HG03159 (cell line): ENCODE data around the gene BLCAP.

Experiments
- ATAC-seq: cut with Tn5 transposase; IDR thresholded peaks from one replicate; pipeline ENCODE4 v1.9.1; 2021; ENCODE audit warnings: mild to moderate bottlenecking, moderate library complexity; ENCODE audit not compliant: unreplicated experiment

The BLCAP gene

DNA sequence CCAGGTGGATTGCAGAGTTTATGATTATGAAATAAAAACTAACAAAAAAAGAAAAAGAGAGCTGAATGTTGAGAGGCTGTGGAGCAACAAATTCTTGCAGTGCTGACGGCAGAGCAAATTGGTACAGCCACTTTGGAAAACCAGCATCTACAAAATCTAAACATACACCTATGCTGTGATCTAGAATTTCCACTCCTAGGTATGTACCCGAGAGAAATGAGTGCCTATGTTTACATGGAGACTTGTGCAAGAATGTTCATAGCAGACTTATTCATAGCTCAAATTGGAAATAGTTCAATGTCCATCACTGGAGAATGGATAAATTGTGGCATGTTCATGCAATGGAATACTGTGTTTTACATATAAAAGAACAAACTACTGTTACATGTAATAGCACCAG lies 3.0 kb upstream of the BLCAP start:
- no peak for ATAC-seq

DNA sequence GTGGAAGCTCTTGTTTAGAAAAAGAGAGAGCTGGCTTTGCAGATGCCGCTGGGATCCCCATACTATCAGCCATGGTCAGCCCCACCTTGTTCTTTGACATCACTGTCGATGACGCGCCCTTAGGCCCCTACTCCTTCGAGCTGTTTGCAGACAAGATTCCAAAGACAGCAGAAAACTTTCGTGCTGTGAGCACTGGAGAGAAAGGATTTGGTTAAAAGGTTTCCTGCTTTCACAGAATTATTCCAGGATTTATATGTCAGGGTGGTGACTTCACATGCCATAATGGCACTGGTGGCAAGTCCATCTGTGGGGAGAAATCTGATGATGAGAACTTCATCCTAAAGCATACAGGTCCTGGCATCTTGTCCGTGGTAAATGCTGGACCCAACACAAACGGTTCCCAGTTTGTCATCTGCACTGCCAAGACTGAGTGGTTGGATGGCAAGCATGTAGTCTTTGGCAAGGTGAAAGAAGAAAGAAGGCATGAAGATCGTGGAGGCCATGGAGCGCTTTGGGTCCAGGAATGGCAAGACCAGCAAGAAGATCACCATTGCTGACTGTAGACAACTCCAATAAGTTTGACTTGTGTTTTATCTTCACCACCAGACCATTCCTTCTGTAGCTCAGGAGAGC lies 2.4 kb upstream of the BLCAP start:
- ATAC-seq = no peak

DNA sequence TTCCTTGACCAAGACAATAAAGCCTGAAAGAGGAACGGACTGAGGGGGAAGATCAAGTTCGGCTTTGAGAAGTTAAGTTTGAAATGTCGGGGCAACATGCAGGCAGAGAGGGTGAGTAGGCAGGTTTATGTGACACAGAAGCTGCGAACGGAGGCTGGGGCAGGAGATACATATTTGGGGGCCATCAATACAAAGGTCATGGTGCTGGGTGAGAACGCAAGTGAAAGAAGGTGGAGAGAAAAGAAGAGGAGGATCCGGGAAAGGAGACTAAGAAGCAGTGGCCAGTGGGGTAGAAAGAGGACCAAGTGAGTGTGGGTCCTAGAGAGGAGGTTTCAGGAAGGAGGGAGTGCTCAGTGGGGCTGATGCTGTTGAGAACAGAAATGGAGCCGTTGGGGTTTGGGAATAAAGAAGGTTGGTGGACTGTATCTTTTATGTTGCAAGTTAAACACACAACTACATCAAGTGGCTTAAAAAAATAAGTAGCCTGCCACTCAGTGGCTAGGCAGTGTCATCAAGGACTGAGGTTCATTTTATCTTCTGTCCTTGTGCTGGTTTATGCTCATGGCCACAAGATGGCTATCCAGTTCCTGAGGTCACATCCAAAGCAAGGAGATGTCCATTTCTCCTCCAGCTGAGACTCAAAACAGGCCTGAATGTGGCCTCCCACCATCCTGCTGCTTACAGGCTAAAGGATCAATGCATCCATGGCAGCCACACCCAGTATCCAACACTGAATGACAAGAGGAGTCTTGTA lies 1.7 kb upstream of the BLCAP start:
- ATAC-seq = no peak

DNA sequence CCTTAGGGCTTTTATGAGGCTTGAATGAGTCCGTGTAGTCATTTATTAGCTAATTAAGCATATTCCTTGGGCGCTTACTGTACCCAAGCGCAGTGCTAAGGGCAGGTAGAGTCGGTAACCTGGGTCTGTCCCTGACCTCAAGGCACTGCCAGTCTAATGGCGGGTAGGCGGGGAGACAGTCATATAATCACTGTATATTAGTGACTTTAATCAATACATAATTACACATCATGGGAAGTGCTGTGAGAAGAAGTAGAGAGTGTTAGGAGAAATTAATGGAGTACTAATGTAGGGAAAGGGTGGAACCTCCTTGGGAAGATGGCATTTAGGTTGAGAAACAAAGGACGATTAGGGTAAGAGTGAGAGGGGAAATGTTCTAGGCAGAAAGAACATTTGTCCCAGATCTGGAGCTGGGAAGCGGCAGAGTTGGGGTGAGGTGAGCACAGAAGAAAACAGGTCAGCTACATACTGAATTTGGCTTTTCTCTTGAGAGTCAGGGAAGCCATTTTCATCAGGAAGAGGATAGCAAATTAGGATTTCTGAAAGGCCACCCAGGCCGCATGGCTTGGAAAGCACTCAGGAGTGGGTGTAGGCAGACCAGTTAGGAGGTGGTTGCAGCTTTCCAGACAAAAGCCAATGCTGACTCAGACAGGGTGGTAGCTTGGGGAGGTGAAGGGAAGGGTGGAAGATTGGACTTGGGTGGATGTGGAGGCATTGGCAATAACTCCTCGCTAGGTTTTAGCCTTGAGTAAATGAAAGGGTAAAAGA lies 954 bp upstream of the BLCAP start:
- no peak for ATAC-seq

DNA sequence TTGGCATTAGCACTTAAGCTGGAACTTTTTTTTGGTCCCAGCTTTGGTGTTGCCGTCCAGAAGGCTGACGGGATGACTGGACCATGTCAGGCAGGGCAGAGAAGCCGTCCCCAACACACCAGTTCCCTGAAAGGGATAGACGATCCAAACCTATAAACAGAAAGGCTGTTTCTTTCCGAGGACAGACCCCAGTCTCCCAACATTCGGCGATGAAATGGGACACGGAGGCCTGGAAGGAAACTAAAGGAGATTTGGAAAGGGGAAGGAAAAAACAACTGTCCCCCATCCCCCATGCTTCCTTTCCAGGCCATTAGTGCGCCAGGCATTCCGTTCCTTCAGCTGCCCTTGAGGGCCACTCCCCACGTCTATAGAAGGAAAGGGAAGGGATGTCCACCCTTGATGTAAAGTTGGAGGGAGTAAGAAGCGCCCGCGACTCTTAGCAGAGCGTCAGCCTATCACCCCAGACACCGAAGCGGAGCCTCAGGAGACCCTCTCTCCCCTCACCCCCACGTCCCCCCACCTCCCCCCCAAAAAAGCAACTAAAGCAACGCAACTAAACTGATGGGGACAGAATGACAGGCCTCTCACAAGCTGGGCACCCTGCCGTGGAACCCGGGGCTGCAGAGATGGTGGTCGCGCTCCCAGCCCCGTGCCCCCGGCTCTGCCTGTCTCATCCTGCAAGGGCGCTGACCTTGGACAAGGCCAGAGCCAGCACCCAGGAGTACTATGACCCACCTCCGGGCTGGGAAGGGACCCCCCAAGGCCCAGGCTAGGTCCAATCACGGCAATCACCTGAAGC lies 638 bp downstream of the BLCAP start:
- ATAC-seq = no peak

DNA sequence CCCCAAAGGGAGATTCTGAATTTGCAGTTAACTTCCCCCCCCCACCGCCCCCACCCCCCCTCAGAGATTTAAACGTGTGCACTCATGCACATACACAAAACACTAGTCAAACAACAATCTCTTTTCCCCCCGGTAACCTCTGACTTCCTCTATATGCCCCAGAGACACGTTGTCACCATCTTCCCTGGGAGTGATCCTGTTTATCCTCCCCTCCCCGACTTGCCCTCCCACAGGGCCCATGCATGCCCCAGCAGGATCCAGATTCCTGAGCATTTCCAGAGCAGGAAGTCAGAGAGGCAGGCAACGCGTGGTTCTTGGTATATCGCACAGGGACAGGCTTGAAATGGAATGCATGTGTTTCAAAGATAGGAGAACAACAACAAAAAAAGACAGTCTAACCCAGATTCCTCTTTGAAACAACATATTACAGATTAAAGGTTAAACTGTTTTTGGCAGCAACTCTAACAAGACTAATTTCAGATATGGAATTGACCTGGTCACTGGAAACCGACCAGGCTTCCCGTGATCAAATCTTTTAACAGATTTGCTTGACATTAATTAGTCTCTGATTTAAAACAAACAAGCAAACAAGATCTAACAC lies 1.3 kb downstream of the BLCAP start:
- ATAC-seq = no peak

DNA sequence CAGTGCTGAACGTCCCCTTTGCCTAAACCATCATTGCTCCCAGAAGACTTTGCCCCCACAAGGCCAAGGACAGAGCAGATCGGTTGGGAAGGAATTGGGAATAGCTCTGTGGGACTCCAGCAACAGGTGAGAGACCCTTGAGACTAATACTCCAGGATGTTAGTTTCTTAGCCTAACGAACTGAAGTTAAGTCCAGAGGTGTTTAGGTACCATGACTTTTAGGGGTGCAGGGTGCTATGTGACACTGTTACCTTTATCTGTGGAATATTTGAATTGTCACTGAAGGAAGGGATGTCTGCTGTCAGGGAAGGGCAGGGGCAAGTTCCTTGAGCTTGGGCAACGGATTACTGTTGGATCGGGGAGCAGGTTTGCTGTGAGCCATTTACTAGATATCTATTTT lies 1.9 kb downstream of the BLCAP start:
- no peak for ATAC-seq

DNA sequence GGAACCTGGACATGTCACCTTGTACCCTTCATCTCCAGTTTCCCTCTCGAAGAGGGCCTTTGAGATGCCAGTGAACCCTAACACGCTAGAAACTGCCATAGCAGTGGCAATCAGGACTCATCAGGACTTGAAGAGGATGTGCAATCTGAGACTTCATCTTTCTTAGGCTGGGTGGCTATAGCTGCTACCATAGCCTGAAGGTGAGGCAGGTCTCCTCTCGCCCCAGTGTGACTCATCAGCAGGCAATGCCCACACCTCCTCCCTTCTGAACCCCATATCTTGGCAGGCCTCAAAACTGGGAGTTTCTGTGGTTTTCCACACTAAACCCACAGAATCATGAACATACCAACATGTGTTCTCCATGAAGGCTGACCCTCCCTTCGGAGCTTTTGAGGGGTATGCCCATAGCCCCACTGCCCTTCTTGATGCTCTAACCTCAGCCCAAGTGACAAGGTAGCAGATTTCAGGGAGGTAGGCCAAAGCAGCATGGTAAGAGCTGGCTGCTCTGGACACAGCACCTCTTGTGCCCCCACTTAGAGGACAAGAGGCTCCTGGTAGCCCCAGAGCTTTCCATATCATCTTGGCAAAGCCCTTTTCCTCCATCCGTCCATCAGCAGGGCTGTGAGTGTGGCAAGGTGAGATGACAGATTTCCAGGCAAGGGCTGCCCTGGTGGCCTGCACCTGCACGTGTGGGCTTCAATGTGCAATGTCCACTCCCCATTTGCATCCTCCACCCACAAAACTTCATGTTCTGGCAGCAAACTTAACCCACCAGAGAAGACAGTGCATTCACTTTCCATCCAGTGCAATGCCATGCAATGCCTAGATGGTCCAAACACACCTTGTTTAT lies 2.6 kb downstream of the BLCAP start:
- no peak for ATAC-seq

DNA sequence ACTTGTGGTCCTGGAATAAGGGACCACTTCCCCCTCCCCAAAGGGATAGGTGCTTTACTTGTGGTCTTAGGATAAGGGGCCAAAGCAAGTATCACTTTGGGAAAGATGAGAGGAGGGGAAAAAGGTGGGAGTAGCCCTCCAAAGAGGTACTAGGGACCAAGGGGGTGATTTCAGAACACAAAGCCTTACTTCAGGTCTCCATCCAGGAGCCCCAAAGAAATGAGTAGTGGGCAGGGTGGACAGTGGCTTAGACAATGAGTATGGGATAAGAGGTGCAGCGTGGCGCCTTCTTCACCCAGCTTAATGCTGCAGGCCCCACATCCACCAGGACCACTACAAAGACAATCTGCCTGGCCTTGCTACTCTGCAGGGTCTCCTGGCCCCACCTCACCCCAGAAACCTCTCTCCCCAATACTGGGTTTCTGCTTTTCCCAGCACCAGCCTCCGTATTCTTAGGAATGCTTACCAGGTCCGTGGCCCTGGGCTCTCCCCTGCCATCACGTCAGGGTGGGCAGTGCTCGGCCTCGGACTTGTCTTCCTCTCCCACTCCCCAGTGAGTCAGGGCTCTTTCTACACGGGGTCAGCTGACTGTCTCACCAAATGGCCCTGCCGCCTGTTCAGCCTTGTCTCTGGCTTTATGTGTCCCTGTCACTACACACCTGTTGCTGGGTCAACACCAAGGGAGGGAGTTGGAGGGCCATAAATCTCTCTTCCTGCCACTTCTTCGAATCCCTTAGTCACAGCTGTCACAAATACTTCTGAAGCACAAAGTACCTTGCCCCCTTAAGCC lies 3.6 kb downstream of the BLCAP start:
- ATAC-seq = no peak

DNA sequence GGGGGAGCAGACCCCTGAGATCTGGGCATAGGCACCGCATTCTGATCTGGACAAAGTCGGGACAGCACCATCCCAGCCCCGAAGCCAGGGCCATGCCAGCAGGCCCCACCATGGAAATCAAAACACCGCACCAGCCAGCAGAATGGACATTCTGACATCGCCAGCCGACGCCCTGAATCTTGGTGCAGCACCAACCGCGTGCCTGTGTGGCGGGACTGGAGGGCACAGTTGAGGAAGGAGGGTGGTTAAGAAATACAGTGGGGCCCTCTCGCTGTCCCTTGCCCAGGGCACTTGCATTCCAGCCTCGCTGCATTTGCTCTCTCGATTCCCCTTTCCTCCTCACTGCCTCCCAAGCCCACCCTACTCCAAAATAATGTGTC lies 4.7 kb downstream of the BLCAP start:
- no peak for ATAC-seq

DNA sequence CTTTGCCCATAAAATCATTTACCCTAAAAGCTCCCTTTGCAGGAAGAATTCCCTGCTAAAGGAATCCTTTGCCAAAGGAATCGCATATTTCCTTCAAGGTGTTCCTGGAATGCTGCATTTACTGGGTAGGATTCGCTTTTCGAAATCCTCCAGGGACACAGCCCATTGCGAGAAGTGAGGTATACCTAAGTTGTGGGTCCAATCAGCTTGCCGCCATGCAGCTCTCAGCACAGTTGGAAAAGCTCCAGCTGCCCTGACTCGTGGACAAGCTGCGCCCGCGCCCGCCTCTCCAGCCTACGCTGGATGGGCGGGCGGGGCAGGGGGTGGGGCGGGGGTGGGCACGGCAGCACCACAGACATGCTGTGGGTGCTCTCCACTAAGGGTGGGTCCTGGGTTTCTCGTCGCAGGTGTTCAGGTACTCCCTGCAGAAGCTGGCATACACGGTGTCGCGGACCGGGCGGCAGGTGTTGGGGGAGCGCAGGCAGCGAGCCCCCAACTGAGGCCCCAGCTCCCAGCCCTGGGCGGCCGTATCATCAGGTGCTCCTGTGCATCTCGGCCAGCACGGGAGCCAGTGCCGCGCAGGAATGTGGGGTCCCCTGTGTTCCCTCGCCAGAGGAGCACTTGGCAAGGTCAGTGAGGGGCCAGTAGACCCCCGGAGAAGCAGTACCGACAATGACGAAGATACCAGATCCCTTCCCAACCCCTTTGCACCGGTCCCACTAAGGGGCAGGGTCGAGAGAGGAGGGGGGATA lies 5.2 kb downstream of the BLCAP start:
- no peak for ATAC-seq

DNA sequence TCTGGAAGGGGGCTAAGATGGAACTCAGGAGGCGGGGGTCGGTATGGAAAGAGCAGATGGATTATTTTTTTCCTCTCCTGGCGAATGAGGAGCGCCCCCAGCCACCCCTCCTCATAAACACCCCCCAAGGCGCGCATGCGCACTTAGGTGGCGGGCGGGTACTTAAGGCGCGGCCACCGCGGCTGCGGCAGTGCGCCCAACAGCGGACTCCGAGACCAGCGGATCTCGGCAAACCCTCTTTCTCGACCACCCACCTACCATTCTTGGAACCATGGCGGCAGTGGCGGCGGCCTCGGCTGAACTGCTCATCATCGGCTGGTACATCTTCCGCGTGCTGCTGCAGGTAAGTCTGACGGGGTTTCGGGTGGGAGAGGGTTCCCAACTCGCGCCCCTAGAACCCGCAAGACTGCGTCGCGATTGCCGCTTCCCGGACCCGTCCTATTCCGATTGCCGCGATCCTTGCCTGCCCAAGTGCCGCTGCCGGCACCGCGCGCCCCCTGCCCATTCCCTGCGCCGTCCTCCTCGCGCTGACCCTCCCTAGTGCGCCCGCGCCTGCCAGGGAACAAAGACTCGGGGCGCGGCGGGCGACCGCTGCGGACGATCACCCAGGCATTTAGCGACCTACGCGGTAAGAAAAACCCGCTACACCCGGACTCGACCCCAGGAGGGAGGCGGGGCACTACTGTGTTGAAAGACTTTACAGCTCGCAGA lies 6.5 kb downstream of the BLCAP start, which contains the start of gene NNAT:
Gene NNAT, plus strand, starts transcription at position 190 of the 711 bp plus-strand sequence. Its CDS starts 82 bp downstream, at position 272.
- ATAC-seq = no peak

DNA sequence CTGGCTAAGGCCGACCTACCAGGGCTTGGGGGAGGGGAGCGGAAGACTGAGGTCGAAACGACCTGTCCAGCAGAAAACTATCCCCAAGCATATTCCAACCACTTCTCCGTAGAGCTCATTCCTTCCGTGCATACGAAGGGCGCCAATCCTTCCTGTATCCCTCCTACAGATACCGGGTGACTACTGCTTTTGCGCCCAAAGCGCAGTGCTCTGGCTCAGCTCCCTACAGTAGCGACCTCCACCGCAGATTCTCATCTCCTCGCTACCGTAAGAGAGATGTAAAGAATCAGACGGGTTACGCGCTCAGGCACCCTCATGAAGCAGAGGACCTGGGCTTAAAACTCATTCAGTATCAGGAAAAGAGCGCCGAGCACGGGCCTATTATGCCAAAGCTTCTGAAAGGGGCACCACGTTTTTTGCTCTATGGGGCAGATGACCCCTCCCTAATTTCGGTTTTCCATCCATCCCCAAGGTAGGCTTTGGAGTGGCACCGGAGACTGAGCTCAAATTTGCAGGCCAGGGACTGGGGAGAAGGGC lies 7.2 kb downstream of the BLCAP start:
- ATAC-seq = no peak

DNA sequence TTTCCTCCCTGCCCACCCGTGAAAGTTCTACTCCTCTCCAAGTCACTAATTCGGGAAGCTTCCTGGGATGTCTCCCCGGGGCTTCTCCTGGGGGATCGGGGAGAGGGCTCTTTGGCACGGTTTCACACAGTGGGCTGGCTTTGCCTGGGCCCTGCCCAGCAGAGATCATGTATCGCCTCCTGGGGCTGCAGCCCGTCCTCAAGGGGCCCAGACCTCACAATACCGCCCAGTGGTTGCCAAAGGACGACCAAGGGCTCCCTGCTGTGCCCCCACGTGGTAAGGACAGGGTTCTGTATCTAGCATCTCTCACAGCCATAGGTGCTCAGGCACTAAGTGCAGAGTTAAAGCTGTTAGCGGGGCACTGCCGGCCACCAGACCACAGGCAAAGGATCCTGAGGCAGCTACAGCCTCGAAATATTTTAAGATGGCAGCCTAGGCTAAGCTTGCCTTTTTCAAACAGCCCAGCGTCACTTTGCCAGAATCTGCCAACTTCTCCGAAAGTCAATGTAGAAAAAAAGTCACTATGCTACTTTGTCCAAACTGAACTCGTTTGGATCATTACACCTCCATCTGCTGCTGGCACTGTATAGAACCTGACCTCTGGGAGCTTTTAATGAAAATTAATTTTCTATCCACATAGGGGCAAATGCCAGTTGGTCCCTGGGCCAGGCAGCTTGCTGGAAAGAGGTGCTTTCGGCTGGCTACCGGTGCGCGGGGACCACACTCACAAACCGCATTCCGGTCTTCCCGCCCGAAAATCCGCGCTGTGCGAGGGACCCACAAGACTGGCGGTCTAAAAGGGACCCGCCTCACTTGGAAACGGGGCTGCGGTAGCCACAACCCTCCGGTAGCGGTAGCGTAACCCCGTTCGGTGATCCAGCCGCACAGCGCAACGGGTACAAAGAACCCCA lies 7.9 kb downstream of the BLCAP start:
- no peak for ATAC-seq

DNA sequence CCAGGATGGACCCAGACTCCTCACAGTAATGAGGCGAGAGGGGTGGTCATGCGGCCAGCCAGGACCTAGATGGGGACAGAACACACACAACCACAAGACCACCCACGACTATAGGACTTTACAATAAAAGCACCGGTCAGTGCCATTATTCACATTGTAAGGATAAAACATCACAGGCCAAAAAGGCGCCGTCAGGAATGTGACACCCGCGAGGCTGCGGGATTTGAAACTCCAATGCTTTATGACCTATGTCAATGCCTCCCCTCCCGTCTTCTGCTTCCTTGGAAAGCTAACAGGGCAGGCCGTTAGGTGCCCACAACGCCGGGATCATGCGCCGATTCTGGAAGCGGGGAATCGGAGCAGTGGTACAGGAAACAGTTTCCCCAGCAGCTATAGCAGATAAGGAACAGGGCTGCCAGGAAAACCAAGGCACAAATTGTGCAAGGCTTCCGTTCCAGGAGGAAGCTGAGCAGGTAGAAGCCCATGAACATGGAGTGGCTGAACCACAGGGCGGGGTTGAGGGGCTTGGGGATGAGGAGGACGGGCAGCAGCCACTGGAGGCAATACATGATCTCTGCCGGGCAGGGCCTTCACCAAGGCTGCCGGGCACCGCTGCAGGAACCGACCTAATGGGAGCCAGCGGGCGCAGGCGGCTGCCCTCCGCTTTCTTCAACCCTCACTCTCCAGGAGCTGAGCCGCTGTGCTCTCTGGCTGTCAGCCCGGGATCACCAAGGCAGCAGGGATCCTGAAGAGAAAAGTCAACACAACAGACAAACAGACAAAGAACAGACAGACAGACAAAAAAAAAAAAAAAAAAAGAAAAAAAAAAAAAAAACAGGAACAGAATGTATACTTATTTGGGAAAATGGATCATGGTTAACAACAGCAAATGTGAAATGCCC lies 8.8 kb downstream of the BLCAP start:
- no peak for ATAC-seq
